Prostate gland (tissue), 2 donors: Measurements from ENCODE around the gene IL17RB. TPM values are rescaled to one million over a fixed set of nuclear protein-coding genes. Genes with fewer than 3 reads are reported as not detected.

Experiments used
- DNase-seq: peaks from one replicate; pipeline ENCODE4 v3.0.0-alpha.2; 2019; ENCODE audit warnings: low spot score
- H3K27ac ChIP-seq, 2 donors: fragments of 200-600 bp; sonication (generic); 2 replicates each; pipeline ENCODE4 v1.5.1; 2017 to 2019
- H3K27me3 ChIP-seq: fragments of 200-600 bp; sonication (generic); replicated peaks from 2 replicates; pipeline ENCODE4 v1.5.1; 2019; ENCODE audit not compliant: insufficient read depth
- H3K36me3 ChIP-seq, 2 donors: fragments of 200-600 bp; sonication (generic); 1 replicate in 1 of 2; 2 replicates in 1 of 2; pipeline versions ENCODE4 v1.5.1 to v1.8.1; 2017 to 2019
- H3K4me1 ChIP-seq: fragments of 200-600 bp; sonication (generic); replicated peaks from 2 replicates; pipeline ENCODE4 v1.5.1; 2019
- H3K4me3 ChIP-seq, 2 donors: fragments of 200-600 bp; sonication (generic); 2 replicates each; pipeline ENCODE4 v1.5.1; 2017 to 2019
- H3K9me3 ChIP-seq: fragments of 200-600 bp; sonication (generic); 2 replicates; pipeline ENCODE4 v1.5.1; 2017
- CTCF ChIP-seq, 4 experiments: fragments of 200-600 bp in 2 of 4; fragments of 450-650 bp in 2 of 4; sonication (generic) in 2 of 4; IDR thresholded peaks; 1 replicate in 3 of 4; 2 replicates in 1 of 4; pipeline ENCODE4 v1.5.1; 2016 to 2019; ENCODE audit warnings: antibody characterized with exemption in 4 of 4, mild to moderate bottlenecking in 2 of 4, moderate library complexity in 2 of 4
- POLR2A ChIP-seq: fragments of 450-650 bp; IDR thresholded peaks from one replicate; pipeline ENCODE4 v1.6.1; 2016; ENCODE audit warnings: antibody characterized with exemption, mild to moderate bottlenecking
- POLR2AphosphoS5 ChIP-seq: sonication (generic); formaldehyde crosslinking; IDR thresholded peaks from one replicate; pipeline ENCODE4 v1.6.1; 2017; ENCODE audit warnings: antibody characterized with exemption
- WGBS: methylation state at CpG from one replicate; pipeline ENCODE4 v1.1.5; 2018; 5-methylcytosine and 5-hydroxymethylcytosine counted together
- intact Hi-C: fragments of 100-400 bp; cut with DNase I; formaldehyde crosslinking; loops from one replicate; pipeline ENCODE4 v1.14.2; 2022
- total RNA-seq, 2 donors: library from RNA; depleted of rRNA; stranded (reverse); fragments of >200 nt; gene quantifications; one replicate each; pipeline ENCODE4 v1.1.0, GENCODE V29; 2016

The IL17RB gene
- total RNA-seq, 2 donors from 2014 or later = 6.0 to 14.3 TPM

- no peak for DNase-seq
- intact Hi-C loops = no loop called here
- TF ChIP-seq CTCF (IDR thresholded peaks at IDR 0.05) (no peak), POLR2A (no peak), POLR2AphosphoS5 (no peak)
- no peaks in the 10 kb centered on the region for H3K9me3 ChIP-seq
- no peak overlapping the region for H3K27ac ChIP-seq
- no peaks in the 10 kb centered on the region for H3K36me3 ChIP-seq
- H3K27me3 ChIP-seq = no peaks in the 10 kb centered on the region
- H3K4me1 ChIP-seq = no peaks in the 10 kb centered on the region
- WGBS = 85% methylated on average over 4 of the region's 4 CpGs
- H3K4me3 ChIP-seq = no peak overlapping the region
These were observed 21.6 kb upstream of the IL17RB start for GRCh38 chr3:53824795-53825194.

- 56% methylated on average over 1 of the region's 1 CpG for WGBS
- Histone ChIP-seq H3K27ac (no peak overlapping the region), H3K27me3 (no peaks in the 10 kb centered on the region), H3K9me3 (no peaks in the 10 kb centered on the region), H3K4me1 (no peaks in the 10 kb centered on the region), H3K36me3 (no peaks in the 10 kb centered on the region), H3K4me3 (no peak overlapping the region)
- intact Hi-C loops = no loop called here
- TF ChIP-seq POLR2AphosphoS5 (no peak), CTCF (IDR thresholded peaks at IDR 0.05) (no peak), POLR2A (no peak)
- DNase-seq = no peak
These were observed 20.3 kb upstream of the IL17RB start for GRCh38 chr3:53826048-53826447.

GRCh38 chr3:53828581-53828980, 17.8 kb upstream of the IL17RB start:
- Histone ChIP-seq H3K27me3 (no peaks in the 10 kb centered on the region), H3K4me1 (no peaks in the 10 kb centered on the region), H3K27ac (peak overlapping the region in 1 of 2 donors; percentile 48), H3K9me3 (no peaks in the 10 kb centered on the region), H3K4me3 (no peak overlapping the region), H3K36me3 (no peaks in the 10 kb centered on the region)
- no peak for DNase-seq
- intact Hi-C loops = no loop called here
- WGBS = 77% methylated on average over 1 of the region's 1 CpG
- TF ChIP-seq POLR2AphosphoS5 (peak; percentile 64), CTCF (IDR thresholded peaks at IDR 0.05) (no peak)

- intact Hi-C loops = no loop called here
These were observed 16.8 kb upstream of the IL17RB start for GRCh38 chr3:53829605-53830004.

More at GRCh38 chr3:53829605-53830004, 16.8 kb upstream of the IL17RB start:
- 74% methylated on average over 2 of the region's 2 CpGs for WGBS
- DNase-seq = no peak
- no peaks in the 10 kb centered on the region for H3K9me3 ChIP-seq
- no peaks in the 10 kb centered on the region for H3K36me3 ChIP-seq
- no peaks in the 10 kb centered on the region for H3K27me3 ChIP-seq
- peak overlapping the region in 1 of 2 donors; percentile 48 for H3K27ac ChIP-seq
- H3K4me3 ChIP-seq = no peak overlapping the region
- TF ChIP-seq POLR2AphosphoS5 (no peak), CTCF (IDR thresholded peaks at IDR 0.05) (no peak), POLR2A (no peak)
- H3K4me1 ChIP-seq = no peaks in the 10 kb centered on the region
